NCI-H82 treated with DMSO at 0.1 percent for 48 hours (cell line): ENCODE measurements around the gene GALNTL6.
"Not testable (repeated sequence)": the region's sequence is repeated elsewhere in the genome, so short reads cannot be mapped to it uniquely, and the experiment has no call there.

ENCODE experiments used
- DNase-seq: peaks from one replicate; lab custom pipeline; 2025; ENCODE audit not compliant: unreplicated experiment; lab: John Stamatoyannopoulos, UW

The GALNTL6 gene

DNA sequence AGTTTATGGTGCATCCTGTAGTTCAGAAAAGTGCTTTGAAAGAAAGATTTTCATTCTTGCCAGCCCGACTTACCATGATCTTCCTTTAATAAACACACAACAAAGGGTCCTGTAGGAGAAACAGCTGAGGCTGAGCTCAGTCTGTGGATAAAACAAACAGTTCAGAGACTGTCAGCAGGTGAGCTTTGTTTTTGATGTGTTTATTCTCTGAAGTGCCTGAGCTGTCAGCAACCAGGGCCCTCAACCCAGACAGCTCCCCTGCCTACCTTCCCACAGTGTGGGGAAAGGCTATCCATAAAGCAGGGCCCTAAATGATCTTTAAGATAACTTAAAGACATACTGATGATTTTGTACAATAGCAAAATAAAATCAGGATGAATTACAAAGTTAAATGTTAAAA, 896.2 kb downstream of the GALNTL6 start:
- DNase-seq = no peak

DNA sequence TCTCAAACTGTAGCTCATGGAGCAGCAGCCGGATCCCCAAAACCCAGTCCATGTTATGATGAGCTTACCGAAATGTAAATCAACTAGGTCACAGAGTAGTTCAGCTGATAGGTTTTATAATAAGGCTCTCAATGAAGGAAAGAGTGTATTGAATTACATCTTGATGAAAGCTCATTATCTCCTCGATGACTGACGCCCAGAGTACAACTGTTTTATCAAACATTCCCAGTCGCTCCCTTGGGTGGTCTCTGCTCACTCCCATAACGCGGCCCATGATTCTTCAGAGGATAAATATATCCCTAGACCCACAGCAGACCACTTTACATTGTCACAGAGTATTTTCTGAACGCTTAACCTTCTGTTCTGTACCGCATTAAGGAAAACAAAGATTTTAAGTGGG, 903.1 kb downstream of the GALNTL6 start:
- DNase-seq = no peak

DNA sequence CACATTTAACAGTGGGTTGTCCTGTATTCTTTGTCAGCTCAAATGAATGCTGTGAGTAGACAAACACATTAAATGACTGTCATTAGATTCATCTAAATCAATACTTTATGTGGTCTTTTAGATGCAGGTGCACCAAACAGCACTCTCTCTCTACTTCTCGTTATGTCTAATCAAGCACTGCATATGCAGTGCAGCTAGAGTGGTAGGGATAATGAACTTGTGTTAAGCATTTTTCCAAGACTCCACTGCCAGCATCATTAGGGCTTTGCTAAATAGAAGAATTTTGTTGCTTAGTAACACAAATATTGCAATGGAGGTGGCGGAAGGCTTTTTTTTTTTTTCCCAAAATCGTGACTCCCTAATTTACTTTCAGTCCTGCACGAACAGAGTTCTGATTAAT, 908.5 kb downstream of the GALNTL6 start:
- DNase-seq = no peak

DNA sequence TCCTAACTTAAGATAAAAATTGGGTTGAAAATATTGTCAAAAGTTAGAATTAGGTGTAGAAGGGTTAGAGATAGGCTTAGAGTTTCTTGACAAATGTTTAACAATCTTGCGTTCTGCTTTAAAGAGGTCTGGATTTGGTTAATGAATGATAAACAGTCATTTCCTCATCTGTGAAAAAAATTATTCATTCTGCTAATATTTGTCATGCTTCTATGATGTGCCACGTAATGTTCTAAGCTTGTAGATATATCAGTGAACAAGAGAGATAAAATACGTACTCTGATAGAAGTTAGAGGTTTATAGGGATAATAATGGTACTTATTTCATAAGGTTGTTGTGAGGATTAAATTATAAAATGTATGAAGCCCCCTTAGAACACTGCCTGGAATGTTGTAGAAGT, 912.4 kb downstream of the GALNTL6 start:
- no peak for DNase-seq

DNA sequence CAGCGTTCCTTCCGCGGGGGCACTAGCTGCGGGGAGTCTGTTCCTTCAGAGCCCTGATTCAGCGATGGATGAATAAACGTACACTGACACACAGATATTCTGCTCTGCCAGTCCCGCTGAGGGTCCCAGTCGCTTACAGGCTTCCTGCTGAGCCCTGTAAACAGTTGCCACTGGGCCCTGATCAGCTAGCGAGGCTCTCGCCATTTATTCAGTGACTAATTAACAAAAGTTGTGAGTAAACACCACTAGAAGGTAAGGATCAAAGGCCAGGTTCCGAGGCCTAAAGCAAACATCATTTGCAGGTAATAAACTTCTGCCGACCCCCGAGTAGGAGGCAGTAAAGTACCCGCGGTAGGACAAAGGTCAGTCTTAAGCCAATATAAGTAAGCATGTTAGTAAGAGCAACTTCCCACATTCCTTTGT, 912.8 kb downstream of the GALNTL6 start:
- DNase-seq = no peak

DNA sequence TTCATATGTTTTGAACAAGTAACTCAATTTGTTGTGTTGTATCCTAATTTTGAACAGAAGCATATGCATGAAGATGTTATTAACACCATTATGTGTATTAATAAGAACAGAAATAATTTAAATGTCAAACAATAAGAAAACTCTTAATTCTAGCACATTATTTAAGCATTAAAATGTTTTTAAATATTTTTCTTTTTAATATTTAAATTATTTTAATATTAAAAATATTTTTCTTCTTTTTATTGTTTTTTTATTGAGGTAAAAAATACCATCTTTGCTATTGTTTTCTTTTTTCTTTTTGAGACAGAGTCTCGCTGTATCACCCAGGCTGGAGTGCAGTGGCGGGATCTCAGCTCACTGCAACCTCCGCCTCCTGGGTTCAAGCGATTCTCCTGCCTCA, 914.4 kb downstream of the GALNTL6 start:
- no peak for DNase-seq

DNA sequence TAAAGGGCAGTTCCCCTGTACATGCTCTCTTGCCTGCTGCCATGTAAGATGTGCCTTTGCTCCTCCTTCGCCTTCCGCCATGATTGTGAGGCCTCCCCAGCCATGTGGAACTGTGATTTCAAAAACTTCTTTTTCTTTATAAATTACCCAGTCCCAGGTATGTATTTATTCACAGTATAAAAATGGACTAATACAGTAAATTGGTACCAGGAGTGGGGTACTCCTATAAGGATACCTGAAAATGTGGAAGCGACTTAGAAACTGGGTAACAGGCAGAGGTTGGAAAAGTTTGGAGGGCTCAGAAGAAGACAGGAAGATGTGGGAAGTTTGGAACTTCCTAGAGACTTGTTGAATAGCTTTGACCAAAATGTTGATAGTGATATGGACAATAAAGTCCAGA, 920.4 kb downstream of the GALNTL6 start:
- DNase-seq = not testable (repeated sequence)

DNA sequence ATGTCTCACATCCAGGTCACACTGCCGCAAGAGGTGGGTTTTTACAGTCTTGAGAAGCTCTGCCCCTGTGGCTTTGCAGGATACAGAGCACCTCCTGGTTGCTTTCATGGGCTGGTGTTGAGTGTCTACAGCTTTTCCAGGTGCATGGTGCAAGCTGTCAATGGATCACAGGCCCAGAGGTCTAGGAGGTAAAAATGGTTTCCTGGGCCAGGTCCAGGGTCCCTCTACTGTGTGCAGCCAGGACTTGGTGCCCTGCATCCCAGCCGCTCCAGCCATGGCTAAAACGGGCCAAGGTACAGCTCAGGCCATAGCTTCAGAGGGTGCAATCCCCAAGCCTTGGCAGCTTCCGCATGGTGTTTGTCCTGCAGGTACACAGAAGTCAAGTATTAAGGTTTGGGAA, 921.4 kb downstream of the GALNTL6 start:
- DNase-seq = no peak

DNA sequence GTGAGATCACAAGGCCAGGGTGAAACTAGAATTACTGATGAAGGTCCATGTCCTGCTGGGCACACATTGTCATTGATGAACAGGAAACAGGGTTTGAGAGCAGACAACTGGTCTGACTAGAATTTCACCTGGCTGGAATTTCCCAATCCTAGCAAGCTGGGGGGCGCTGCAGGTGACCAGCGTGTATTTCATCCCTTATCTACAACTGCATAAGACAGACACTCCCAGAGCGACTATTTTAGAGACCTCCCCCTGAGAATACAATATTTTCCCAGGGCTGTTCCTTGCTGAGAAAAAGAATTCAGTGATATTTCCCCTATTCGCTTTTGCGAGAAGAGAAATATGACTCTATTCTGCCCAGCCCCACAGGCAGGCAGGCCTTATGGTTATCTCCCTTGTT, 922.8 kb downstream of the GALNTL6 start:
- no peak for DNase-seq

DNA sequence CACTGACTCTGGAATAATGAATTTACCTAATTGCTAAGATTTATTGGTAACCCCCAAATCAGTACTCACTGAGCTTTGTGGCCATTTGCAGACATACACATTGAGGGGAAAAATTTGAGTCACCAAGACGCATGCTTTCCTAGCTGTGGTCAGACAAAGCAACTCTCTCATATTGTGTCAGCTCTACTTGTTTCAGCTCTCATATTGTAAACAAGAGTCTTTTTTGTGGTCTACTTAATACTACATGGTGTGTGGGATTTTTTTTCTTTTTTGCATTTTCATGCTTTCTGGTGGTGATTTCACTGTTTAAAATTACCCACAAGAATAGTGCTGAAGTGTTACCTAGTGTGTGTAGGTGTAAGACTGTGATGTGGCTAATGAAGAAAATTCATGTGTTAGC, 927.2 kb downstream of the GALNTL6 start:
- DNase-seq = no peak

DNA sequence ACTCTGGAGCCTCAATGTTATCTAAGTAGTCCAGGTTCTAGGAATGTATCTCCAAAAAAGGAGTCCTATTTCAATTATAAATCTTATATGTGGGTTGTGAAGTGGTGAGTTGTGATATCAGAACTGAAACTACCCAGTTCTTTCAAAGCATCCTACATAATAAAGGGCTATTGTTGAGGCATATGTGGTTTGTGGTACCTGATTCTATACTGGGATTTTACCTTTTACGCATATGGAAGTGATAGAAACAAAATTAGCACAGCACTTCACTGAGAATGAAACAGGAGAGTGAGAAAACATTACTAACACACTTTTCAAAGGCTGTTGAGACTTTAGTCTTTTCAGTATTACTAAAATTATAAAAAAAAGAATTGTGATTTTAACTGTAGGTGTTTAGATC, 937.7 kb downstream of the GALNTL6 start:
- no peak for DNase-seq

DNA sequence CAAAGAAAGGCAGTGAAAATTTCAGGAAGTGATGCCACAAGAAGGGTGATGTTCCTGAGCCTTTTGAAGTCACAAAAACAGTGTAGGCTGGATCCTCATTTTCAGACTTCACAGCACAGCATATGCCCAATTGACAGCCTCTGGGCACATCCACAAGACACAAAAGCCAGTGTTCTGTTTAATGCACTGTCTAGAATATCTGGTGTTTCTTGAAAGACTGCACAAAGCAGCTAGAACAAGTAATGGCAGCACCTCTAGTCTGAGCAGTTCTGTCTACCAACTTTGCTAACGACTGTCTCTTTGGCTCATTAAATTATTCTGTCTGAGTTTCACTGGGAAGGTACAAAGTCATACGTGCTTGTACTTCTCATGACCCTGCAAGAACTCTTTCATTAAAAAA, 938.3 kb downstream of the GALNTL6 start:
- DNase-seq = no peak

DNA sequence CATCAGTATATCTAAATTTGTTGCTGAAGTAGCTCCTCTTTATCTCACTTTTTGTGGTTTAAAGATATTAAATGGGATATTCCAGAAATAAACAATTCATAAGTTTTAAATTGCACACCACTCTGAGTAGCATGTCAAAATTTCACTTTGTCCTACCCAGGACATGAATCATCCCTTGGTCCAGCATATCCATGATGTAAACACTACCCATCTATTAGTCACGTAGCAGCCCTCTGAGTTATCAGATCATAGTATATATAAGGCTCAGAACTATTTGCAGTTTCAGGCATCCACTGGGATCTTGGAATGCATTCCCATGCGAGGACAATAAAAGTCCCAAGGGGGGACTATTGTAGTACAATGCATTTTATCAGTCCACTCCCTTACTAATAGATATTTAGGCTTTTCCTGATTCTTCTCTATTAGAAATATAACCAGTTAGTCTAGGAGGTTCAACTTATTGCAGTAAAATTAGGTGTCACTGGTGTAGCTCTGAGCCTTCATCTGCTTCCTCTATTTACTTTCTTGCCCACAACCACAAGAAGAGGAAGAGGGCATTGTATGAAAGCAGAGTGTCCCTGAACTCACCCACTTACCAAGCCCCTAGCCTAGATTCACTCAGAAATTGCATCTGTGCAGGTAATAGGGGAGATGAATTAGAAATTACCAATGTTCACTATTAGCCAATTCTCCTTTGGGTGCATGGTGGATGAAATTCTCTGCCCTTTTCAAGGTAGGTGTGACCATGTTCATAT, 945.6 kb downstream of the GALNTL6 start:
- DNase-seq = no peak

DNA sequence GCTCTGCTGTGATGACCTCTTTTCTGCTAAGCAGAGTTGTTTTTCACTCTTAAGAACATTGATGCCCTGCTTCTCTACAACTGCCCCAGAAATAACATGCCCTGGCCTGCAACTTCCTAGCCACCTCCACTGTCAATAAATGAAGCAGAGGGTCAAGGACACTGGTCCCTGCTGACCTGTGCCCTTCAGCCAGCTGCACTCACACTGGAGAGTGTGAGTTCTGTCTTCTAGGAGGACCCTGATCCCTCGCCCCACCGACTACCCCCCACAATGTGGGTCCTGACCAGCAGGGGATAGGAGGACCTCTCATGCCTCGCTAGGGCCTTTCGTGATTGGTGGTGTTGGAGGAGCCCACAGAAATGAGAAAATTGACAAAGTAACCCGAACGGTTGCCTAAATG, 947.3 kb downstream of the GALNTL6 start:
- DNase-seq = no peak

DNA sequence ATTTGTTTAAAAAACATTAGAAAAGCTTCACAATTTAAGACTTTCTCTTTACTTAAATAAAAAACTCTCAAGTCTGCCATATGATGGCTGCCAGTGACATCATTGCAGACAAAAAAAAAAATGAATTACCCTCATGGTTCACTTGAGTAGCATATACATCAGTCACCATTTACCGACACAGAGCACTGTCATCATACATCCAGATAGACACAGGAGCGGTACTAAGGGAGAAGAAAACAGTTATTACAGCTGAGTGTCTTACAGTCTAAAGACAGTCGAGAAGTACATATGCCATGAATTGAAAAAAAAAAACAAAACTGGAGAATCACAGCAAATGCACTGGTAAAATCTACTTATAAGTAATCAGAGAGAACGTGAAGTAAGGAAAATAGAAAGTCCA, 949.7 kb downstream of the GALNTL6 start:
- DNase-seq = no peak

DNA sequence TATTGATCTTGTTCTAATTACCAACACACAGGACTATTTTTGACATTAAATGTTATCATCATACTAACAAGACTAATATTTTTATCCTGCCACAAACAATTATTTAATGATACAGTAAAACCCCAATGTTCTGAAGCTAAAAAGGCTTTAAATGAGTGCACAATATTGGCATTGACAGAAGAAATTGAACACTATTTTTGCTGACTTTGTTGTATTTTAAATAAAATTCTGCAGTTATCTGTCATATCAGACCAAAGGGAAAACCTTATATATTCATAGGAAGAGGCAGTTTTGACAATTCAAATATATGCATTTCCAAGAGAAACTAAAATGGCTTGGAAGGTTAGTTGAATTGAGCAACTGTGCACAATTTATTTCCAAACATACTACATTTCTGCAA, 957.6 kb downstream of the GALNTL6 start:
- no peak for DNase-seq

DNA sequence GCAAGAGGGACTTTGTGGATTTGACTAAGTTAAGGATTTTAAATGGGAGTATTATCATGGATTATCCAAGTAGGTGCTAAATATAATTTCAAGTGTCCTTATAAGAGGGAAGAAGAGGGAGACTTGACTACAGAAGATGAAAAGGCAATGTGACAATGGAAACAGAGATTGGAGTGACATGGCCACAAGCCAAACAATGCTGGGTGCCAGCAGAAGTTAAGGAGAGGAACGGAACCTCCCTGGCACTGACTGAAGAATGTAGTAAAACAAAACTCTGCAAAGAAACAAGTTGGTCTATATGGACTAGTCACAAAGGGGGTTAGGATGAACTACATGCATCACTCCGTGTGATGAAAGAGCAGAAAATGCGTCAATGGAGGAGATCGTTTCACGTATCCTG, 959.6 kb downstream of the GALNTL6 start:
- no peak for DNase-seq

DNA sequence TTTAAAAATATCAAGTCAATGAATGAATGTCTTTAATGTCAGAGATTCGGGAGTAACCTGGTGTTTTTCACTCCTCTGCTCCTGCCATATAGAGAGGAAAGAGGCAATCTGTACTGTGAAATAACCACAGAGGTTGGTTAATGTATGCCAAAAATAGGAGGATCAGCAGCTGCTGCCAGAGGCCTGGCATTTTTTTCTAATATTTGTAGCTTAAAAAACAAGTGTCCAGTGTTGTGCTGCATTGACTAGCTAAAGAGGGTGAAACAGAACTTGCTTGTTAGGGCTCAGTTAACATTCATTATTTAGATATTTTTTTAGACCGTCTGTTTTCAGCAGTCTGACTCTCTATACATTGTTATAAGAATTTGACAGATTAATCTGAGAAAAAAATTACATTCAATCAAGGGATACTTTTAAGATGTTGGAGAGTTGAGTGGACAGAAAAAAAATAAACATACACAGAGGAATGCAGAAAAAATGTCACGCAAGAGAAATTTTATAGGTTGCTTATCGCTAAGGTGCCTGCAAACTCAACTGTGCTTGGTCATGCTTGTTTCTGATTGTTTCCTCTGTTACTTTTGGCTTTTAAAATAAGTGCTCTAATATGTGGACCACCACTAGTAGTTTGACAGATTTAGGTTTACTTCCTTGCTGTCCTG, 963.1 kb downstream of the GALNTL6 start:
- DNase-seq = no peak

DNA sequence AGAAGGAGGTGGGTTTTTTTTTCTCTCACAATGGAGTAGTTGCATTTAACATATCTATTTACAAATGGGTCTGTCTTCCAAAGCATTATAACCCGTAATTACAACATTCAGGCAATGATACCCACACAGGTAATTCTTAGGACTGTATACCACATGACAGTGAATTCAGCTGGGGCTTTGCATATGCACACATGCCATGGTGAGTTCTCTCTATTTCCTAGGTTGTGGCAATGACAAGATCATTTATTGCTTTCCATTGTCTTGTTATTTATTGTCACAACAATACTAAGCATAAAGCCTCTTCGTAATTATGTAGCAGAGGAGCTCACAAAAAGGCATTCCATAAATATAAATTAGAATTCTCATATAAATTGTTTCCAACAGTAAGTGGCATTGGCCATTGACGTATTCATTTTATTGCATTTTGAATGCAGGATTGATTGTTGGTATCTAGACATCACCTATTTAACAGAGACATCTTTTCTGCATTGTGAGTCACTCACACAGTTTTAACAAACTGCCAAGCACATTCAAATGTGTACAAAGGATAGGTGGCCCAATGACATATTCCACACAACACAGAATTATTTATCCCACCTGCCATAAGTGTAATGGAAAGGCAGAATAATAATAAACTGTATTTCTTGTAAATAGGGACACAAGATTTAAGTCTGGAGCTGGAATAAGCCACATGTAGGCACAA, 964.7 kb downstream of the GALNTL6 start:
- no peak for DNase-seq

DNA sequence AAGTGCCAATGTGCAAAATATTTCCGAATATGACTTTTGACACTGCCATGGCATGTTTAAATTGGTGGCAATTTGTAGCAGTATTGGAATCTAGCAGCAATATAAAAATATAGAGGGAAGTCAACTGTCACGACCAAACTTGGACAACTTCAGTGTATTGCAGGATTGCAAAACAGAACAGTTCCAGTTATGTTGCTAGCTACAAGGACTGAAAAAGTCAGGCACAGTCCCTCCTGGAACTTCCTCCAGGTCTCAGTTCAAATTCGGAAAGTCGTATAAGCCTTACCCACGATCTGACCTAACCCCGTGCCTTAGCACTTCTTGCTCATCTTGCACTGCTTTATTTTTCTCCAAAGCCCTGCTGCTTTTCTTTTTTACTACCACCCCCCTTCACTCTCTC, 965.4 kb downstream of the GALNTL6 start:
- no peak for DNase-seq

DNA sequence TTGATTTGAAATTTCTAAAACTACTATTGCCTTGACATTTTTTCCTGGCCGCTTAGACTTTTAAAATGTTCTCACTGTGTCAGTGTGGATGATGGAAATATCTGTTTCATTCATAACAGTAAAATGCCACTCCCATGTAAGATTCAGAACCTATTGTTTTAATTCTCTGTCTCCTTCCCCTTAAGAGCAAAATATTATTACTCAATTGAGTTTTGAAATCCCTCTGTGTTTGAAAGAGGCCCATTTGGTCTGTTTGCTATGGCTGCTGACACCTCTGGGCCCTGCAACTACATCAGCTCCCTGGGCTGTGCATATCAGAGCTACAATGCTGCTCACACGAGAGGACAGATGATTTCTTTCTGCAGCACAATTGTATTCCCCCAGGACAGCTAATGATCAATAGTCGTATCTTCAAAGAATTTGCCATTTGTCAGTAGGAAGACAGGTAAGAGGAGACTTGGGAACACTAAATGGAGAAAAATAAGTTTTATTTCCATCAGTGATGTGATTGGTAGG, 967.4 kb downstream of the GALNTL6 start:
- no peak for DNase-seq

DNA sequence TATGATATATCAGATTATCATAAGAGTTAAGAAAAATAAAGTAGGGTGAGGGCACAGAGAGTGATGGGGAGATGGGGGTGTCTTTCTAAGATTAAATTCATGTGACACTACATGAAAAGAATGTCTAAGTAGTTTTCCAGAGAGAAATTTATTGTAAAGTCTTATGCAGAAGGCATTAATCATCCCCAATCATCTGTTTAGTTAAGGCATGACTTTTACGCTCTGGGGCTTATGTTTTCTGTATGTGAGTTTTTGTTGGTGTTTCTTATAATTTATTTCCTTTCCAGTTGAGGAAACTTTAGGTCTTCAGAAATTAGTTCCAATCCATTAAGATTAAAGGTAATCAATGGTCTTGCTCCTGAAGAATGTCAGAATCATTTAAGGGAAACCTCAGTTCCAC, 972.4 kb downstream of the GALNTL6 start:
- DNase-seq = no peak
